Measurements from ENCODE around the gene ANO6.
"Not testable (repeated sequence)": the region's sequence is repeated elsewhere in the genome, so short reads cannot be mapped to it uniquely, and the experiment has no call there.

The ANO6 gene

GRCh38 chr12:45214071-45214470 is 1.8 kb upstream of the ANO6 start:
- peak; percentile 10 for DNase-seq (ENCODE audit: low spot score)

- peak; percentile 54 for DNase-seq (ENCODE audit: low spot score)
These were observed 1.0 kb upstream of the ANO6 start for GRCh38 chr12:45214749-45215418.

GRCh38 chr12:45216230-45216982 is 511 bp downstream of the ANO6 start:
- DNase-seq (ENCODE audit: low spot score), result peak; percentile 66

GRCh38 chr12:45216983-45217485 is 1.1 kb downstream of the ANO6 start:
- DNase-seq (ENCODE audit: low spot score), result peak; percentile 41

GRCh38 chr12:45217846-45218245 is 2.0 kb downstream of the ANO6 start:
- no peak for DNase-seq (ENCODE audit: low spot score)

GRCh38 chr12:45219621-45220020 is 3.7 kb downstream of the ANO6 start:
- DNase-seq (ENCODE audit: low spot score), result no peak

GRCh38 chr12:45220363-45220931 is 4.6 kb downstream of the ANO6 start:
- no peak for DNase-seq (ENCODE audit: low spot score)

- DNase-seq (ENCODE audit: low spot score), result no peak
These were observed 5.1 kb downstream of the ANO6 start for GRCh38 chr12:45220969-45221368.

- DNase-seq (ENCODE audit: low spot score), result no peak
These were observed 8.0 kb downstream of the ANO6 start for GRCh38 chr12:45223868-45224267.

GRCh38 chr12:45224311-45224710 is 8.4 kb downstream of the ANO6 start:
- no peak for DNase-seq (ENCODE audit: low spot score)

- DNase-seq (ENCODE audit: low spot score), result no peak
These were observed 10.1 kb downstream of the ANO6 start for GRCh38 chr12:45226021-45226420.

- no peak for DNase-seq (ENCODE audit: low spot score)
These were observed 11.6 kb downstream of the ANO6 start for GRCh38 chr12:45227316-45228067.

- no peak for DNase-seq (ENCODE audit: low spot score)
These were observed 15.7 kb downstream of the ANO6 start for GRCh38 chr12:45231515-45232145.

- no peak for DNase-seq (ENCODE audit: low spot score)
These were observed 16.4 kb downstream of the ANO6 start for GRCh38 chr12:45232146-45232755.

GRCh38 chr12:45232756-45233372 is 17.0 kb downstream of the ANO6 start:
- no peak for DNase-seq (ENCODE audit: low spot score)

GRCh38 chr12:45234139-45234865 is 18.4 kb downstream of the ANO6 start:
- DNase-seq (ENCODE audit: low spot score), result no peak

GRCh38 chr12:45235087-45236025 is 19.5 kb downstream of the ANO6 start:
- no peak for DNase-seq (ENCODE audit: low spot score)

- not testable (repeated sequence) for DNase-seq (ENCODE audit: low spot score)
These were observed 20.5 kb downstream of the ANO6 start for GRCh38 chr12:45236383-45236782.

- DNase-seq (ENCODE audit: low spot score), result no peak
These were observed 26.3 kb downstream of the ANO6 start for GRCh38 chr12:45242180-45242579.

All from NAMALWA (cell line).